Fibroblast of skin of abdomen (primary cell): ENCODE data around the gene SVEP1.
"Not testable (repeated sequence)": the region's sequence is repeated elsewhere in the genome, so short reads cannot be mapped to it uniquely, and the experiment has no call there.

Experiments
- DNase-seq: peaks from one replicate; pipeline ENCODE4 v3.0.0-alpha.2; 2013

Gene SVEP1

DNA sequence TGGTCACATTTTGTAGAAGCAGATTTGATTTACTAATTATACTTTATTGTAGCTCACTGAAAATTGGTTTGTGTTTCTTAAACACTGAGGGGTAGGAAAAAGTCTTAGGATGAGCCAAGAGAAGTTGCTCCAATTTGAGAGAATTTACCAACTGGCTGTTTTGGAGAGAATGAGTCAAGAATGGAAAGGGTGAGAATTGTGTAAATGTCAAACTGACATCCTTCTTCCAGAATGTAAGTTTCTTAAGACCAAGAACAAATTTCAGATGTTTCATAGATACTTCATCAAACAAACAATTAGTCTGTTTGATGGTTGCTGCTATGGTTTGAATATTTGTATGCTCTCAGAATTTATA, 135.7 kb downstream of the SVEP1 start:
- DNase-seq, result peak; percentile 72

DNA sequence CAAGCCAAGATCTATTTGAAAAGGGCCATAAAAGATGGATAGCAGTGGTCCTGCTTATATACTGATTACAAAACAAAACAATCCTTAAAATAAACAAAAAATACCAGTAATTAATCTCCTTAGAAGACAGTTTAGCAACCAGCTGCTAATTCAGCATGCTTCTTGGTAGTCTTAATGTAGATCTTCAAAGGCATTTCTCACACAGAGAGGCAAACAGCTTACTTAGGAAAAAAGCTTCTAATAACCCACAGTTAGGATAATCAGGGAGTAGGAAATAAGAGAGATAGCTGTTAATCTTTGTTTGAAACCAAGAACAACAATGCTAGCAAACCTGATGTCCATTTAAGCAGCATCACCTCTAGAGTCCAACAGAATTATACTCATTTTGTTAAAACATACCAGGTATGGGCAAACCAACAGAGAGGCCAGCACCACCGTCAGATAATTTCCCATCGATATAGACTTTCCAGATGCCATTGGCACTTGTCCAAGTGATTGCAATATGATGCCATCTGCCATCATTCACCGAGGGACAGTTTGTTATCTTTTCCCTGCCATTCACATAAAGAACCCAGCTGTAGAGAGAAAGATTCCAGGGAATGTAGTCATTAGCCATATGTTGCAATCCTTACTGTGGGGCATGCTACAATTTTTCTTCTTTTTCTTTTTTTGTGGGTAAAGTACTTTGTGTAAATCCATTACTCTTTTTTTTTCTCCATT, 136.2 kb downstream of the SVEP1 start:
- peak; percentile 83 for DNase-seq

DNA sequence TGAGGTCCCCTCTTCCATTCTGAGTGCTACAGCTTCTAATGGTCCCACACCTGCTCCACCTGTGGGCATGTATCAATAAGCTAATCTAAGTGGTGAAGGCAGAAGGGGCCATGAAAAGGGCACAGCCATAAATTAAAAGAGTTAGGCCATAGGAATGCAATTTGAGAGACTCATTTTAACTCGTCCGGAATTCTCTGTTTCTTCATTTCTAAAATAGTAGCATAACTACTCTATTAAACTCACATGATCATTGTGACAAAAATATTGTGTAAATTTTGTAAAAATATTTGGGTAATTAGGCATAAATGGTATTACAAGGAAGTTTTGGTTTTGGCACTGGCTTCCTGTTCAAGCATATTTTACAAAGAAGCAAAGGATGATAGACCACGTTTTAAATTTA, 138.7 kb downstream of the SVEP1 start:
- DNase-seq, result peak; percentile 9

DNA sequence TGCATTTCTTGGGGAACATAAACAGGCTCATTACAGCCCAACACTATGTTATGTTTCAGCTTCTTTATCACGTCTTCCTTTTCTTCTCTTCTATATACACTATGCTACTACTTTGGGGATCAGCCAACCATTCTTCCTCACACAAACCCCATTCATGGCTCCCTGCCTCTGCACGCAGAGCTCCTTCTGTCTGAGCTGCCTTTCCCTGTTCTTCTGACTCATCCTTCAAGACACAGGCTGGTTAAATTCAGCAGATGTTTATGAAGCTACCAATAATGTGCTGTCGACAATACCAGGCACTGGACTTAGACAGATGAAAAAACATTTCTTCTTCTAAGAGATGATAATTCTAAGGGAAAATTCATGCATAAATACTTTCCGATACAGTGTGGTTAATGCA, 139.4 kb downstream of the SVEP1 start:
- DNase-seq, result peak; percentile 91

DNA sequence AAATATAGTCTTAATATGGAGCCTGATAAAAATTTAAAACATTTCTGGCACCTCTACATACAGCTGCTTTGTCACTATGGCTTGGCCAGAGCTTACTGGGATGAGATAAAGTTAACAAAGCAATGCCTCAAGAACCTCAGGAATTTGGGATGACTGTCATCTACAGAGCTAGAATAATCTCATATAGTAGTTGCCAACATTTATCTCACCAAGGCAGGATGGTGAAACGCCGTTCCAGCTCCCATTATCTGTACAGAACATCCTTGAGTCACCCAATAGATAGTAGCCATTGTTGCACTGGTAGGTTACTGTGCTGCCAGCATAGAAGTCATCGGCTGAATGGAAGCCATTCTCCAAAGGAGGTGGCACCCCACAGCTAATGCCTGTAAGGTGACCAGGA, 147.3 kb downstream of the SVEP1 start:
- DNase-seq, result peak; percentile 45

DNA sequence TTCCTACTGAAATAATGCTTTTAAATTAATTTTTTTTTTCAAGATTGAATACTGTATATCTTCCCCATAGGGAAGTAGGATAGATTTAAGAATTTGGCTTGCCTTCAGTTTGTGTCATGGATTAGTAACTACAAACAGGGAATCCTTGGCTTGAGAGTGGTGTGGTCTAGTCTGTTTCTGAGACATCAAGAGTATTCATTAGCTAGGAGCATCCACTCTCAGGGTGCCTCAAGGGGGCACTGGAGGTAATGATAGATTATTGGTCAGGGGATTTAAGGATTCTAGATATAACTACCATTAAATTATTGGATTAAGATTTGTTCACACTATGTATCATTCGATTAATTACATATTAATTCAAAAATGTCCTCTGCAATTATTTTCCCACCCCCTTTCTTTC, 150.1 kb downstream of the SVEP1 start:
- DNase-seq, result peak; percentile 4

DNA sequence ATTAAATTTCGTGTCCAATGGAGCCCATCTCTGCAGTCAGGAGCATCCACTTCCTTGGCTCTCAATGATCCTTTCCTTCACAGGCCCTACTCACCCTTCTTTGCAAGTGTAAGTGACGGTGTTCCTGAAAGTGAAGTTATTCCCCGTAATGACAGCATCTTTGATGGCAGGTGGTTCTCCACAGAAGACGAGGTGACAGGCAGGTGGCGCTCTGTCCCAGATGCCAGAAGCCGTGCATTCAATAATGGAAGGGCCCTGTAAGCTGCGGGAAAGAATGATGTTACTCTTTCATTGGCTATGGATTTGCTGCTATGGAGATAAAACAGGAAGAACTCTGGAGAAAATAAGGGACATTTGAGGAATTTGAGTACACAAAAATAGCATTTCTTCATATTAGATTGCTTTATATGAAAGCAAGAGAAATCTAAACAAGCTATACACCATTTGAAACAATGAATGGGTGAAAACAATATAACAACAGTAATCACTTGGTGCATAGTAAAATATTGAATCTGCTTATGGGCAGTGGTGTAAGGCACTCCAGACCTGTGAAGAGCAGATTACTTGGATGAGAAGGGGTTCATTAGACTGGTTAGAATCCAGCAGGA, 151.9 kb downstream of the SVEP1 start:
- peak; percentile 35 for DNase-seq

DNA sequence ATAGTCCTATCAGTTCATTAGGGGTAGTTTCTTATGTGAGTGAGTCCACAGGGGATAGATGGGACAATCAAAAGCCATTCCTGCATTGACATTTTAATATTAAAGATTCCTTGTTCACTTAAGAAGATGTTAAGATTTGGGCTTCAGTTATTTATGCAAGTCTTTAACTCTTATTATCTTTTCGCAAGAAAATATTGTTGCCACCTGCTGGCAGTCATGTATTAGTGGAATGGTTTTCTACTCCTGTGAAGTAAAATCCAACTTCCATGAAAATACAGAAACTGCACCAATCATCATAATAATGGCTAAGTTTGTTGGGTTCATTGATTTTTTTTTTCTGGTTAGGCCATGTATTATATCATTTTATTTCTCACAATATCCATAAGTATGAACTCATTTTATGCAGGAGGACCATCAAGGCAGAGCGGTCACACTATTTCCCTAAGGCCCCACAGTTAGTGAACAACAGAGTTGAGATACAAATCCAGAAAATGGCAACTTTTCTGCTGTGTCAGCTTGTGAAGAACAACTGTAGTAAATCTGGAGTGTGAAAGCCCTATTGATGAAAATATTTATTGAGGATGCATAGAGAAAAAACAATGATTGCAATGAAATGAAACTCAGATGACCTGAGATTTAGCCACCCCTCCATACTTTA, 153.4 kb downstream of the SVEP1 start:
- DNase-seq, result peak; percentile 31

DNA sequence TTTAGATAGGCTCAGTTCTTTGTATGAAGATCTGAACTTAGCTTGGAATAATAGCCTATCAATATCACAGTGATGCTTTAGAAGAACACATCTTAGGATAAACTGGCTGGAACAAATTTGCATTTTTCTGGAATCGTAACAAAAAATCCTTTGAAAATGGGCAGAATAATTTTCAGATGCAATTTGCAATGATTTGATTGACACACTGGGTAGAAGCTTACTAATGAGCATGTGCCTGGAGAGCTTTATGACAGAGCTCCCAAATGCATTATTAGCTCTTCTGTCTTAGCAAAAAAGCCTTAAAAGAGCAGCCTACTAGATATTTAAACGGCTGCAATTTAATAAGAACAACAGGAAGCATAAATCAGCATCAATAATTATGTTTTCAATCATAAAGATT, 165.1 kb downstream of the SVEP1 start:
- DNase-seq, result no peak

DNA sequence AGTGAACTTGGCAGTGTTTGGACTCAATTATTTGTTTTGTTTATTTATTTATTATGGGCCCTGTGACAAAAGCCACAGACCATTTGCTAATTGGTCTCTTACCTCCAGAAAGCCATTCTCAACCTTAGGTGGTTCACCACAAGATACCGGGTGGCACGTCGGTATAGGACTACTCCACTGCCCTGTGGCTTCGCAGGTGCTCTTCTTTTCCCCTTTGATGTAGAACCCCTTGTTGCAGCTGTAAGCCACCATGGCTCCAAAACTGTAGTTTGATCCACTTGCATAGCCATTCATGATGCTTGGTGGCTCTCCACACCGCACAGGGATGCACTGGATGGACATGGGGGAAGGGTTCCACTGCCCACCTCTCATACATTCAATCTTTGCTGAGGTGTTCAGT, 168.6 kb downstream of the SVEP1 start:
- no peak for DNase-seq

DNA sequence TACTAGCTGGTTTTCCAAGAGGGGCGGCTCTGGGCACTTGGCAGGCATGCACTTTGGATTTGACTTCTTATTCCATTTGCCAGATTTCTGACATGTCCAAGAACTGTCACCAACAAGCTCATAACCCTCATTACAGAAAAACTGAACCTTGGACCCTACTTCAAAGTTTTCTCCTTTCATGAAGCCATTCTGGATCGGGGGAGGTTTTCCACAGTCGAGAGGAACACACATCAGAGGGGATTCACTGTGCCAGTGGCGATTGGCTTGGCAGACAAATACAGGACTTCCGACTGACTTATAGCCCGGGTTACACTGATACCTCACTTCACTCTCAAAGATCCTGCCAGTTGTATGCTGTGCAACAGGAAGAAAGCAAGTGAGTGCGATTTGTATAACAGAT, 170.9 kb downstream of the SVEP1 start:
- no peak for DNase-seq

DNA sequence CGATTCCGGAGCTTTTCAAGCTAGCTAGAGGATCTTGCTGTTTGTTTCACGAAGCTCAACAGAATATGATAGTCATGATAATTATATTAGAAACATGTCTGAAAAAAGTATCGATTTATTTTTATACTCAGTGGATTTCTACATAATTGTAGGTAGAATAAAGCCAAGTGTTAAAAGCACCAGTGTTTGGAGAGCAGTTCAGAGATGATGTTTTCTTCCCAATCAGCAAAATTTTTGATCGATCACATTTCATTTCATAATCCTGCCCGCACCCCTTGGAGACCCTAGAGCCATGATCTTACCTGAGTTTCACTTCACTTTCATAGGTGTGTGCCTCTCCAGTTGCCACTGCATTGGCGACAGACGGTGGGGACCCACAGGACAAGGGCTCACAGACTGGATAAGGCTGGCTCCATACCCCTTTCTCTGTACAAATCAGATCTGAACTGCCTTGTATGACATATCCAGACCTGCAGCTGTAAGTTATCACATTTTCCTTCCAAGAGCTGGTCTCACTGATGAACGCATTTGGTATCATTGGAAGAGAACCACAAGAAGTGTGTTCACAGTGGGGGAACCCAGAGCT, 173.6 kb downstream of the SVEP1 start:
- DNase-seq, result no peak

DNA sequence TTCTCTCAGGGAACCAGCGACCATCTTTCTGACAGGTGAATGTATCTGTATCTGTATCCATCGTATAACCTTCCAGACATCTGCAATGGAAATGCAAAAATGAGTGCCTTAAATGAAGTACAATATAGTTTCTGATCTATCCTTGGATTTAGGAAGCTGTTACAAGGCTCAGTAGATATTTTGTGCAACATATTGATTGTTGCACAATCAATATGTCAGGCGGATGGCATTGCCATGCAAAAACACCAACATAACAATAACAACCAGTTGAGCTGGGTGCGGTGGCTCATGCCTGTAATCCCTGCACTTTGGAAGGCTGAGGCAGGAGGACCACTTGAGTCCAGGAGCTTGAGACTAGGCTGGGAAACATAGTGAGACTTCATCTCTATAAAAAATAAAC, 175.1 kb downstream of the SVEP1 start:
- no peak for DNase-seq

DNA sequence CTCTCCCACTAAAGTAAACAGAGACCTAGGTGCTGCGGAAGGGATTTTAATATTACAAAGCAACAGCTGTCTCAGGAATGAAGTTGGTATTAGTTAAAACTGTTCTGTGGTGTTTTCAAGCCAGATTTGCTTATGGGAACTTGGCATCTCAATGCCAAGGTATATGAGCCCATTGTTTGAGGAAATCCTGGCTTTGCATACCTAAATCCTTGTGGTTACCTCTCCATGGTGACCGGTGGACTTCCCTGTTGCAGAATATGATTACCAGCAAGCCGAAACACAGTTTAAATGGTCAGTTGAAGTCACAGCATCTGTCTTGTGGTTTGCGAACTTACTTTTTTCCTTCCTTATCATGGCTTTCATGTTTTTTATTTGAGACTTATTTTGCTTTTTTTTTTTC, 179.6 kb downstream of the SVEP1 start:
- DNase-seq, result no peak

DNA sequence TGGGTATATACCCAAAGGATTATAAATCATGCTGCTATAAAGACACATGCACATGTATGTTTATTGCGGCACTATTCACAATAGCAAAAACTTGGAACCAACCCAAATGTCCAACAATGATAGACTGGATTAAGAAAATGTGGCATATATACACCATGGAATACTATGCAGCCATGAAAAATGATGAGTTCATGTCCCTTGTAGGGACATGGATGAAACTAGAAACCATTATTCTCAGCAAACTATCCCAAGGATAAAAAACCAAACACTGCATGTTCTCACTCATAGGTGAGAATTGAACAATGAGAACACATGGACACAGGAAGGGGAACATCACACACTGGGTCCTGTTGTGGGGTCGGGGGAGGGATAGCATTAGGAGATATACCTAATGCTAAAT, 180.5 kb downstream of the SVEP1 start:
- not testable (repeated sequence) for DNase-seq

DNA sequence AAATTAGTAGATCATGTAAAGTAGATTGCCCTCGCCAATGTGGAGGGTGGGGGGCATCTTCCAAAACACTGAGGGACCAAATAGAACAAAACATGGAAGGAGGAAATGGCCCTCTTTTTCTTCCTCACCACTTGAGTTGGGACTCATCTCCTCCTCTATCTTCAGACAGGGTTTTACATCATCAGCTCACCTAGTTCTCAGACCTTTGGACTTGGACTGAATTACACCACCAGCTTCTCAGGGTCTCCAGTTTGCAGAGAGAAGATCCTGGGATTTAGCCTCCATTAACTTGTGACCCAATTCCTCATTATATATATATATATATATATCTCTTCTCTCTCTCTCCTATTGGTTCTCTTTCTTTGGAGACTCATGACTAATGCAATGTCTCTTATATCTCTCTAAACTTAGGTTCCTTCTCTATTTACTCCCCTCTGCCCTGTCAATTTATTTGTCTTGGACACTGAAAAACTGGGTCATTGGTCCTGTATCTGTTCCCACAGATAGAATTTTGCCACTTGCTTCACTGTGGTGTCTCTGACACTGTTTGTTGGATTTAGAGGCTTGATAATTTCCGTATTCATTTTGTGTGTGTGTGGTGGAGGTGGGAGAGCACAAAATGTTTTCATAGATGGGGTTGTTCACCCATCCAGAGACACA, 187.6 kb downstream of the SVEP1 start:
- DNase-seq, result no peak

DNA sequence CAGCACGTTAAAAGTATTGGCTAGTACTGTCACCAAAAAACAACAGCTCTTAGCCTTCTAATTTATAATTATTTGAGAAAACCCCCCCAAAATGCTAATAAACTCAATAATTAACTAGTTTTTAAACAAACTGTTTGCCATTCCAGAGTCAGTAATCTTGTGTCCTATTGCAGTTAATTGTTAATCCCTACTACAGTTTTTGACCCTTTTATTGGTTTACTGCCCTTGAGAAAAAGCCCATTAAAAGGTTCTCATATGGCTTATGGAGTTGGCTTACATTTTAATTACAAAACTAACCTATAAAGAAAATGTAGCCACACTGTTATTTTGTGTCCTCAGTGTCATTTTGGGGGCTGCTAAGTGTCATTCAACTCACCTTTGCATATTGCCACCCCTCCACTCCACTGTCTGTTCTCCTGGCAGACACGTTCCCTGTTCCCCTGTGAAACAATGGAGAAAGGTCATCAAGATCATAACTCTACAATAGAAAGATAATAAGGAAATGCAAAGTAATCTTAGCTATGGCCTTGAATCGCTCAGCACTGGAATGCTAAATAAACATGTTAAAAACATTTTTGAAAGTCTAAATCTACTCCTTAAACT, 190.3 kb downstream of the SVEP1 start:
- no peak for DNase-seq

DNA sequence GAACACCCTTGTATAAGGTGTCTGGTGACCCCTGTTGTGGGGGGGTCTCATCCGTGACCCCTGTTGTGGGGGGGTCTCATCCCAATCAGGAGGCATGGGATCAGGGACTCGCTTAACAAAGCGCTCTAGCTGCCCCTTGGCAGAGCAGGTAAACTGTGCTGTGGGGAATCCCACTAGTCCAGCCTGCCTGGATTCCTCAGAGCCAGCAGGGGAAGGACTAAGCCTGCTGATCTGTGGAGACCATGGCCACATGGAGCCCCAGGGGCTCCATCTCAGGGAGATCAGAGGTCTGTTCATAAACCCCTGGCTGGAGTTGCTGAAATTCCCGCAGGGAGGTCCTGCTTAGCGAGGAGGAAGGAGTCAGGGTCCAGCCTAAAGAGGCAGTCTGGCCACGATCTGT, 196.1 kb downstream of the SVEP1 start:
- no peak for DNase-seq

DNA sequence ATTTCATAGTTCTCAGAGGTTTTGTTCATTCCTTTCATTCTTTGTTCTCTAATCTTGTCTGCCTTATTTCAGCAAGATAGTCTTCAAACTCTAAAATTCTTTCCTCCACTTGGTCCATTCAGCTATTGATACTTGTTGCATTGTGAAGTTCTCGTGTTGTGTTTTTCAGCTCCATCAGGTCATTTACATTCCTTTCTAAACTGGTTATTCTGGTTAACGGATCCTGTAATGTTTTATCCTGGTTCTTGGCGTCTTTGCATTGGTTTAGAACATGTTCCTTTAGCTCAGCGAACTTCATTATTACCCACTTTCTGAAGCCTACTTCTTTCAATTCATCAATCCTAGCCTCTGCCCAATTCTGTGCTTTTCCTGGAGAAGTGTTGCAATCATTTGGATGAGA, 196.8 kb downstream of the SVEP1 start:
- DNase-seq, result no peak

DNA sequence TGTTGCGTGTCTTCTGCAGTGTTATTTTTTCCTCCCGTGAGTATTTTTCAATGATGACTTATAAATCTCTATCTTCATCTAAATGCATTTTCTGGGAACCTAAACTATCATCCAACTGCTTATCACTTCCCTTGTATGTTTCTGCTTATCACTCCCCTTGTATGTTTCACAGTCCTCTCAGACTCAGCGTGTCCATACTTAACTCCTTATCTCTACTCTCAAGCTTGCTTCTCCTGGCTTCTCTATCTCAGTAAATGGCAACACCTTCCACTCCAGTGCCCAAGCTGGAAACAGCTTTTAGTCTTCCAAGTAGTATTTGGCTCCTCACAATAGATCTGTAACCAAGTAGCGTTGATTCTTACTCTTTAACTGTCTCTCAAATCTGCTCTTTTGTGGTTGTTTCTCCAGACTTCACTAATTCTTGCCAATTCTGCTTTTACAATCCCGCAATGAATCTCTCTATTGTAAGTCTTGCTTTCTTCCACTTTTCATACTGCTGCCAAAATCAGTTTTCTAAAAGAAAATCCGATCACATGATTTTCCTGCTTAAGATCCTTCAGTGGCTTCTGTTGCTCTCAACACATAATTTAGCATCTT, 208.0 kb downstream of the SVEP1 start:
- no peak for DNase-seq

DNA sequence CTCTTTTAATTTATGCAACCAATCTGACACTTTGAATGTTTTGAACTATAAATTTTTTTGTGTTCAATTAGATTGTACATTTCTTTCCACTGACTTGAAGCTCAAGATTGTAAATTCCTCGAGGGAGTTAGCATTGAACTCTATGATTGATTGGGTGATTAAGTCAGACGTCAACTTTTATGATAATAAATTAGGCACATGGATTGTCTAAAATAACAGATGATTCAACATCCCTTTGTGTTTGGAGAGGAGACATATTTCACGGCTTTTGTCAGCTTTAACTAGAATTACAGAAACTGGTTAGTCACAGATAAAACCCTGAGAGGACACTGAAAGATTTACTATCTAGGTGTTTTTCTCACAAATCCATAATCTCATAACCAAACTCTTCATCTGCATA, 209.2 kb downstream of the SVEP1 start:
- DNase-seq, result peak; percentile 88

DNA sequence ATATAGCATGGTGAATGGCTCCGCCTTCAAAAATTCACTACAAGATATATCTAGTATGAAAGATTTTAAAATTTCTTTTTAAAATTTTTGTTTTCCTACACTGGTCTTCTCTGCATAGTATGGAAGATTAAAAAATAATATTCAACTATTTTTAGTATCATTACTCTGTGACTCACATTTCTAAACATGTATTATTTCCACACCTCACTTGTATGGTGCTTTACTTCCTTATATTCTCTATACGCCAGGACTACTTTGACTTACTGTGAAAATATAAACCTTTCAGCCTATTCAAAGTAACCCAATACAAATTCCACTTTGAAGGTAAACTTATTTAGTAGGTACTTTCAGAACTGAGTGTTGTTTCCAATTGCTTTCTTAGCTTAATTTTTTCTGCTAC, 215.1 kb downstream of the SVEP1 start:
- DNase-seq, result no peak
